Measurements from ENCODE around the gene NAALADL1.

The NAALADL1 gene

GRCh38 chr11:65104628-65105027, 46.3 kb upstream of the NAALADL1 start:
- Histone ChIP-seq H2BK120ac (ENCODE audit: low read depth, low read length) (no peak overlapping the region), H3K27ac (ENCODE audit: low read length, poor library complexity, severe bottlenecking) (no peak overlapping the region), H3K18ac (ENCODE audit: low read depth in 1 of 2, low read length in 2 of 2) (no peak overlapping the region), H2AFZ (ENCODE audit: low read depth, low read length) (no peak overlapping the region), H3K14ac (ENCODE audit: low read length in 2 of 2) (no peak overlapping the region), H3K36me3 (ENCODE audit: control insufficient read depth in 1 of 2, insufficient read depth in 2 of 2, low read depth in 1 of 2, low read length in 2 of 2) (peaks cover 21 to 34% of the 10 kb centered on the region in 2 experiments), H4K91ac (ENCODE audit: low read length) (no peak overlapping the region), H3K4me1 (ENCODE audit: control insufficient read depth, insufficient read depth, low read depth, low read length) (peaks cover 7% of the 10 kb centered on the region), H3K4me2 (ENCODE audit: low read length, poor library complexity, severe bottlenecking) (no peak overlapping the region), H2AK5ac (ENCODE audit: low read length, severe bottlenecking) (no peak overlapping the region), H2BK12ac (ENCODE audit: low read length in 2 of 2) (no peak overlapping the region), H3K27me3 (ENCODE audit: control insufficient read depth in 1 of 2, insufficient read depth in 1 of 2, low read length in 2 of 2) (no peaks in the 10 kb centered on the region), H4K8ac (ENCODE audit: low read length) (no peak overlapping the region), H2BK15ac (ENCODE audit: low read depth, poor library complexity, severe bottlenecking) (no peak overlapping the region), H3K23ac (ENCODE audit: low read length in 2 of 2) (no peak overlapping the region), H2BK5ac (ENCODE audit: low read depth, low read length, poor library complexity, severe bottlenecking) (no peak overlapping the region), H3K9ac (ENCODE audit: low read length) (no peak overlapping the region), H3K4ac (ENCODE audit: low read depth in 1 of 2, low read length in 2 of 2) (no peak overlapping the region), H3K79me1 (replicated peaks; ENCODE audit: low read length, poor library complexity, severe bottlenecking) (peaks cover 40% of the 10 kb centered on the region), H3K9me3 (ENCODE audit: control insufficient read depth, low read length) (no peaks in the 10 kb centered on the region), H3K4me3 (ENCODE audit: insufficient read depth in 1 of 2, low read depth in 1 of 2, low read length in 2 of 2) (no peak overlapping the region)
- no peak for DNase-seq
- 85% methylated on average over 3 of the region's 4 CpGs for WGBS

DNA sequence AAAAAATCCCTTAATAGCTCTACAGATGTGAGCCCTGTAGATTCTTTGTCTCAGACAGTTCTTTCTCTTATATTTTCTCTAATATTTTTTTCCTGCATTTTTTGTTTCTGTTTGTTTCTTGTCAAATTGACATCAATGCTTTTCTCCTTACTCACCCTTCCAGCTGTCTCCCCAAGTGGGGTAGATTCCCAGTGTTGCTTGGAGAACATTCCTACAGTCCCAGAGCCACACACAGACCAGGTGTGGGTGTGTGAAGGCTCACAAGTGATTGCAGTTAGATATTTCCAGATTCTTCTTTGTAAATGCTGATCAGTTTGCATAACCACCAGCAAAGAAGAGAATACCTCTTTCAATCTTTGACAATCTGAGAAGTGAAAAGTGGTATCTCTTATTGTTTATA, 45.1 kb upstream of the NAALADL1 start:
- no peak overlapping the region for H2BK12ac ChIP-seq (ENCODE audit: low read length in 2 of 2)
- H3K18ac ChIP-seq (ENCODE audit: low read depth in 1 of 2, low read length in 2 of 2) = no peak overlapping the region
- H2AK5ac ChIP-seq (ENCODE audit: low read length, severe bottlenecking) = no peak overlapping the region
- H2BK120ac ChIP-seq (ENCODE audit: low read depth, low read length) = no peak overlapping the region
- H3K27me3 ChIP-seq (ENCODE audit: control insufficient read depth in 1 of 2, insufficient read depth in 1 of 2, low read length in 2 of 2) = no peaks in the 10 kb centered on the region
- H3K36me3 ChIP-seq (ENCODE audit: control insufficient read depth in 1 of 2, insufficient read depth in 2 of 2, low read depth in 1 of 2, low read length in 2 of 2) = peaks cover 12 to 24% of the 10 kb centered on the region in 2 experiments
- H3K9ac ChIP-seq (ENCODE audit: low read length) = no peak overlapping the region
- peaks cover 38% of the 10 kb centered on the region for H3K79me1 ChIP-seq (replicated peaks; ENCODE audit: low read length, poor library complexity, severe bottlenecking)
- H4K8ac ChIP-seq (ENCODE audit: low read length) = no peak overlapping the region
- H3K4me2 ChIP-seq (ENCODE audit: low read length, poor library complexity, severe bottlenecking) = no peak overlapping the region
- no peak overlapping the region for H2AFZ ChIP-seq (ENCODE audit: low read depth, low read length)
- no peak overlapping the region for H2BK15ac ChIP-seq (ENCODE audit: low read depth, poor library complexity, severe bottlenecking)
- H3K4me3 ChIP-seq (ENCODE audit: insufficient read depth in 1 of 2, low read depth in 1 of 2, low read length in 2 of 2) = no peak overlapping the region
- H3K9me3 ChIP-seq (ENCODE audit: control insufficient read depth, low read length) = no peaks in the 10 kb centered on the region
- DNase-seq = no peak
- no peak overlapping the region for H3K4ac ChIP-seq (ENCODE audit: low read depth in 1 of 2, low read length in 2 of 2)
- H3K14ac ChIP-seq (ENCODE audit: low read length in 2 of 2) = no peak overlapping the region
- peaks cover 7% of the 10 kb centered on the region for H3K4me1 ChIP-seq (ENCODE audit: control insufficient read depth, insufficient read depth, low read depth, low read length)
- H2BK5ac ChIP-seq (ENCODE audit: low read depth, low read length, poor library complexity, severe bottlenecking) = no peak overlapping the region
- no peak overlapping the region for H3K23ac ChIP-seq (ENCODE audit: low read length in 2 of 2)
- no peak overlapping the region for H3K27ac ChIP-seq (ENCODE audit: low read length, poor library complexity, severe bottlenecking)
- H4K91ac ChIP-seq (ENCODE audit: low read length) = no peak overlapping the region

GRCh38 chr11:65102142-65103095, 44.1 kb upstream of the NAALADL1 start:
- H2AFZ ChIP-seq (ENCODE audit: low read depth, low read length) = no peak overlapping the region
- no peak overlapping the region for H3K4me2 ChIP-seq (ENCODE audit: low read length, poor library complexity, severe bottlenecking)
- no peak overlapping the region for H3K9ac ChIP-seq (ENCODE audit: low read length)
- H3K23ac ChIP-seq (ENCODE audit: low read length in 2 of 2) = no peak overlapping the region
- no peak overlapping the region for H3K4me3 ChIP-seq (ENCODE audit: insufficient read depth in 1 of 2, low read depth in 1 of 2, low read length in 2 of 2)
- H2AK5ac ChIP-seq (ENCODE audit: low read length, severe bottlenecking) = no peak overlapping the region
- H3K27ac ChIP-seq (ENCODE audit: low read length, poor library complexity, severe bottlenecking) = no peak overlapping the region
- H2BK5ac ChIP-seq (ENCODE audit: low read depth, low read length, poor library complexity, severe bottlenecking) = no peak overlapping the region
- H3K9me3 ChIP-seq (ENCODE audit: control insufficient read depth, low read length) = no peaks in the 10 kb centered on the region
- DNase-seq = no peak
- H2BK12ac ChIP-seq (ENCODE audit: low read length in 2 of 2) = no peak overlapping the region
- no peak overlapping the region for H2BK120ac ChIP-seq (ENCODE audit: low read depth, low read length)
- no peak overlapping the region for H2BK15ac ChIP-seq (ENCODE audit: low read depth, poor library complexity, severe bottlenecking)
- 96% methylated on average over 8 of the region's 8 CpGs for WGBS
- no peak overlapping the region for H4K8ac ChIP-seq (ENCODE audit: low read length)
- H3K18ac ChIP-seq (ENCODE audit: low read depth in 1 of 2, low read length in 2 of 2) = no peak overlapping the region
- H3K27me3 ChIP-seq (ENCODE audit: control insufficient read depth in 1 of 2, insufficient read depth in 1 of 2, low read length in 2 of 2) = no peaks in the 10 kb centered on the region
- peaks cover 7% of the 10 kb centered on the region for H3K4me1 ChIP-seq (ENCODE audit: control insufficient read depth, insufficient read depth, low read depth, low read length)
- no peak overlapping the region for H3K14ac ChIP-seq (ENCODE audit: low read length in 2 of 2)
- no peak overlapping the region for H4K91ac ChIP-seq (ENCODE audit: low read length)
- H3K4ac ChIP-seq (ENCODE audit: low read depth in 1 of 2, low read length in 2 of 2) = no peak overlapping the region
- peaks cover 35% of the 10 kb centered on the region for H3K79me1 ChIP-seq (replicated peaks; ENCODE audit: low read length, poor library complexity, severe bottlenecking)
- H3K36me3 ChIP-seq (ENCODE audit: control insufficient read depth in 1 of 2, insufficient read depth in 2 of 2, low read depth in 1 of 2, low read length in 2 of 2) = peaks cover 14 to 17% of the 10 kb centered on the region in 2 experiments

DNA sequence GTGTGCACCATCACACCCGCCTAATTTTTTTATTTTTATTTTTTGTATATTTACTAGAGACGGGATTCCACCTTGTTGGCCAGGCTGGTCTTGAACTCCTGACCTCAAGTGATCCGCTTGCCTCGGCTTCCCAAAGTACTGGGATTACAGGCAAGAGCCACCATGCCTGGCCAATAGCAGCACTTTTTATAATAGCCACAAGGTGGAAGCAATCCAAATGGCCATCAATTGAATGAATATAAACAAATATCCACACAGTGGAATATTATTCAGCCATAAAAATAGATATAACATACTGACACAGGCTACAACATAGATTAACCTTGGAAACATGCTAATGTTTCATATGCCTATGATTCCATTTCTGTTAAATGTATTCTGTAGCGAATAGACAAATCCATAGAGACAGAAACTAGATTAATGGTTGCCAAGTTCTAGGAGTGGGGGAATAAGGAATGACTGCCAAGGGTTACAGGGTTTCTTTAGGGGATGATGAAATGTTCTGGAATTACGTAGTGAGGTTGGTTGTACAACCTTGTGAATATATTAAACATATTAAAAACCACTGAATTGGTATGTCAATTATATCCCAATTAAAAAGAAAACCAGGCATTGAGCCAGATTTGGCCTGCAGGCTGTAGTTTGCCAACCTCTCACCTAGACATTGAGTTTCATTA, 42.5 kb upstream of the NAALADL1 start:
- Histone ChIP-seq H2BK15ac (ENCODE audit: low read depth, poor library complexity, severe bottlenecking) (no peak overlapping the region), H3K79me1 (replicated peaks; ENCODE audit: low read length, poor library complexity, severe bottlenecking) (peaks cover 30% of the 10 kb centered on the region), H3K27me3 (ENCODE audit: control insufficient read depth in 1 of 2, insufficient read depth in 1 of 2, low read length in 2 of 2) (no peaks in the 10 kb centered on the region), H2BK12ac (ENCODE audit: low read length in 2 of 2) (no peak overlapping the region), H3K14ac (ENCODE audit: low read length in 2 of 2) (no peak overlapping the region), H3K4me3 (ENCODE audit: insufficient read depth in 1 of 2, low read depth in 1 of 2, low read length in 2 of 2) (no peak overlapping the region), H3K9ac (ENCODE audit: low read length) (no peak overlapping the region), H2BK120ac (ENCODE audit: low read depth, low read length) (no peak overlapping the region), H3K27ac (ENCODE audit: low read length, poor library complexity, severe bottlenecking) (no peak overlapping the region), H3K18ac (ENCODE audit: low read depth in 1 of 2, low read length in 2 of 2) (no peak overlapping the region), H4K8ac (ENCODE audit: low read length) (no peak overlapping the region), H3K23ac (ENCODE audit: low read length in 2 of 2) (no peak overlapping the region), H2BK5ac (ENCODE audit: low read depth, low read length, poor library complexity, severe bottlenecking) (no peak overlapping the region), H2AFZ (ENCODE audit: low read depth, low read length) (no peak overlapping the region), H3K9me3 (ENCODE audit: control insufficient read depth, low read length) (no peaks in the 10 kb centered on the region), H2AK5ac (ENCODE audit: low read length, severe bottlenecking) (no peak overlapping the region), H3K4me1 (ENCODE audit: control insufficient read depth, insufficient read depth, low read depth, low read length) (peaks cover 8% of the 10 kb centered on the region), H4K91ac (ENCODE audit: low read length) (no peak overlapping the region), H3K4ac (ENCODE audit: low read depth in 1 of 2, low read length in 2 of 2) (no peak overlapping the region), H3K36me3 (ENCODE audit: control insufficient read depth in 1 of 2, insufficient read depth in 2 of 2, low read depth in 1 of 2, low read length in 2 of 2) (peaks cover 8 to 17% of the 10 kb centered on the region in 2 experiments), H3K4me2 (ENCODE audit: low read length, poor library complexity, severe bottlenecking) (no peak overlapping the region)
- 98% methylated on average over 4 of the region's 6 CpGs for WGBS
- no peak for DNase-seq

Data from mesenchymal stem cell (in vitro differentiated cells and primary cell).